CD4-positive, alpha-beta T cell treated with Interleukin-10 for 1 hour (primary cell): ENCODE results near the gene ICOSLG.
A peak's percentile ranks its signal among the peaks of the same experiment; 100 is the strongest.
"Not testable (repeated sequence)": the region's sequence is repeated elsewhere in the genome, so short reads cannot be mapped to it uniquely, and the experiment has no call there.

Experiments used
- DNase-seq: peaks from one replicate; pipeline ENCODE4 v3.0.0-alpha.2; 2020

Gene ICOSLG

DNA sequence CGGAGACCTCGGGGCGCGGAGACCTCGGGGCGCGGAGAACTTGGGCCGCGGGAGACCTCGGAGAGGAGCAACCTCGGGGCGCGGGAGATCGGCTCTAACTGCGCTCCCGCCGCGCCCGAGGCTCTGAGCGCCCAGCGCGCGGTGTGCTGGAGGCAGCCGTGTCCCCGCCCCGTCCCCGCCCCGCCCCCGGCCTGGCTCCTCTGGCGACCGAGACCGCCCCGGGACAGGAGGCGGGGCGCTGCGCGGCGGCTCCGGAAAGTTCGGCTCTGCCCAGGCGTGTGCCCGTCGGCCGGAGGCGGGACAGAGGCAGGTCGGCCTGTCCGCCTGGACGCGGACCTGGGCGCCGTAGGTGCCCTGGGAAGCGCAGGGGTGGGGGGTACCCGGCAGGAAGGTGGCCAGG lies at the start of gene ICOSLG:
Gene ICOSLG, minus strand, starts transcription at position 102 of the 400 bp plus-strand sequence. CDS start 126 bp downstream, outside the sequence.
- not testable (repeated sequence) for DNase-seq

GRCh38 chr21:44289381-44290010 lies 48.8 kb upstream of the ICOSLG start:
- no peak for DNase-seq

DNA sequence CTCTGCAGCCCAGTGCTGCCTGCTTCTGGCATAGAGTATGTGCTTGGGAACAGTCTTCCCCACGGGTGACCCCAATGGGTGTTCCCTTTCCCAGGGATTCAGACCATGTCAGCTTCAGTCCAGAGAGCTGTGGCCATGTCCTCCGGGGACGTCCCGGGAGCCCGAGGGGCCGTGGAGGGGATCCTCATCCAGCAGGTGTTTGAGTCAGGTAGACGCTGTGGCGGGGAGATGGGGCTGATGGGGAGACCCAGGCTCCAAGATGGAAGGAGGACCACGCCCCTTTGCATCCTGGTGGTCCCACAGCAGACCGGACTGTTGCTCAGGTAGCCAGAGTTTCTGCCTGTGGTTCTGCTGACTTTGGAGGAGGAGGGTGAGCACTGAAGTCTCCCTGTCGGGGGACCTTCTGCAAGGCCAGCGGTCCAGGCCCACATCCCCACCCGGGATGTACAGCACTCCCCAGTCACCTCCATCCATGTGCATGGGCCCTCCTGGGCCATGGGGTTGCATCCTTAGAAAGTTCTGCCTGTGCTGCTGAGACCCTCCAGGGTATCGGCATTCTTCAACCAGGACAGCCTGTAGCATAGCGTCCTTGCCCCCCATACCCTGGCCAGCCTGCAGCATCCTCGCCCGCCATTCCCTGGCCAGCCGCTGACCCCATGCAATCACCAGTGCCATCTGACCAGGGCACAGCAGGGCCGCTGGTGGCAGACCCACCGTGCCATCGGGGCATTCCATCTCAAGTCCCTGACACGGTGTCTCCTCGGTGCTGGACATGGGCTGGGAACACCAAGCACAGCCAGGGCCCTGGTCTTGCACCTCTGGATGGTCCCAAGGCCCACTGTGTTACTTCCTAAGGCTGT lies 47.7 kb upstream of the ICOSLG start:
- DNase-seq, result no peak

GRCh38 chr21:44286716-44287632 lies 46.2 kb upstream of the ICOSLG start:
- no peak for DNase-seq

- DNase-seq, result no peak
Measured at GRCh38 chr21:44286086-44286715, 45.5 kb upstream of the ICOSLG start.

- DNase-seq, result no peak
Measured at GRCh38 chr21:44285138-44285992, 44.6 kb upstream of the ICOSLG start, which contains the start of gene AIRE. AIRE (plus strand) TSS chr21:44285876; CDS start chr21:44286007, 131 bp downstream.

GRCh38 chr21:44283948-44284347 lies 43.2 kb upstream of the ICOSLG start:
- DNase-seq, result no peak

GRCh38 chr21:44283211-44283785 lies 42.6 kb upstream of the ICOSLG start:
- DNase-seq, result not testable (repeated sequence)

DNA sequence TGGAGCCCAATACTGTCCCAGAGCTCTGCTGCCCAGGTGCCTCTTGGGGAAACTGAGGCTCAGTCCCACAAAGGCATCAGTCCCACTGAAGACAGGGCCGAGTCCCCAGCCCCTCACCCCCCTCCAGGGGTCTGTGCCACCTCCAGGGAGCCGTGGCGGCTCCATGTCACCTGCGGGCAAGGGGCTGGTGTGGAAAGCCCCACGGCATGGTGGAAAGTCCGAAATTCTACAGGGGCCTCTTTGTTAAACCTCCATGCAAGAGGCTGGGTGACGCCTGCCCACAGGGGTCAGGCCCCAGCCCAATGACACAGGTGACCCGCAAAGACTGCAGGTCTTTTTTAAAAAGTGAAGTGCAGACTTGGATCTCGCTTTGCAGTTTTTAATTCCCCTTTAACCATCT lies 41.6 kb upstream of the ICOSLG start:
- DNase-seq, result no peak

GRCh38 chr21:44281801-44282200 lies 41.1 kb upstream of the ICOSLG start:
- no peak for DNase-seq

GRCh38 chr21:44279354-44280260 lies 38.9 kb upstream of the ICOSLG start:
- no peak for DNase-seq

- no peak for DNase-seq
Measured at GRCh38 chr21:44275041-44275440, 34.3 kb upstream of the ICOSLG start.

DNA sequence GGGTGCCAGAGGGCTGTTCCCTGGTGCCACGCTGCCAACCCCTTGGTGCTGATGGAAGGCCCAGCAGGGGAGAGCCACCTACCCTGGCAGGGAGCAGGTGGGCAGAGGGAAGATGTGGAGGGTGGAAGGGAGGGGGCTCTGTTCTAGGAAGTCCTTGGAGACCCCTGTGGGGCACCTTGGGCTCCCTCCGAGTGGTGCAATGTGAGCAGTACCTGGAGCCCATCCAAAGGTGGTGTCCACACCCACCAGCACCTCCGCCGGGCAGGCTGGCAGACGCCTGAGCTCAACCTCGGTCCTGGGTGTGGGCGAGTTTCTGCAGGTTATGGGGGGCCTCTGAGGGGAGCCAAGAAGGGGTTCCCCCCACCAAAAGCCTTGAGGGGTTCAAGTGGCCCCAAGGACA lies 32.3 kb upstream of the ICOSLG start:
- DNase-seq, result no peak

DNA sequence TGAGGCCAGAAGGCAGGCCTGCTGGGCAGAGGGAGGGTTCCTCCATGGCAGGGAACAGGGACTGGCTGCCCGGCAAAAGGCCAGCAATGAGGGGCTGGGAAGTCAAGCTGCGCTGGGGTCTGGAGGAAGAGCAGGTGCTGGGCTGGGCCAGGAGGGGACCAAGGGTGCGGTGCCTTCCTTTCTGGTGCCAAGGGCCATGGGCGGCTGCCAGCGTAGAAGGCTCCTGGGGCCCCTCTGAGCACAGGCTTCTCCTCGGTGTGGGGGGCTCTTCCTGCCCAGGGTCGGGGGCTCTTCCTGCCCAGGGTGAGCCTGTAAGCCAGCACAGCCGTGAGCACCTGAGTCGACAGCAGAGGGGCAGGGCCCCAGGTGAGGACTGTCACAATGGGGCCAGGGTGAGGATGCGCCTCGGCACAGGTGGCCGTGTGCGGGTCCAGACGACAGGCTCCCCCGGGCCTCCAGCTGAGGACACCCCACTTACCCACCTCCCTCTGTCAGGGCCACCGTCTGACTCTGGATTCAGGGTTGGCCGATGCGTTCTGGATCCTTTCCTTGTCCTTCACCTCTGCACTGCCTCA lies 31.6 kb upstream of the ICOSLG start:
- DNase-seq, result no peak

DNA sequence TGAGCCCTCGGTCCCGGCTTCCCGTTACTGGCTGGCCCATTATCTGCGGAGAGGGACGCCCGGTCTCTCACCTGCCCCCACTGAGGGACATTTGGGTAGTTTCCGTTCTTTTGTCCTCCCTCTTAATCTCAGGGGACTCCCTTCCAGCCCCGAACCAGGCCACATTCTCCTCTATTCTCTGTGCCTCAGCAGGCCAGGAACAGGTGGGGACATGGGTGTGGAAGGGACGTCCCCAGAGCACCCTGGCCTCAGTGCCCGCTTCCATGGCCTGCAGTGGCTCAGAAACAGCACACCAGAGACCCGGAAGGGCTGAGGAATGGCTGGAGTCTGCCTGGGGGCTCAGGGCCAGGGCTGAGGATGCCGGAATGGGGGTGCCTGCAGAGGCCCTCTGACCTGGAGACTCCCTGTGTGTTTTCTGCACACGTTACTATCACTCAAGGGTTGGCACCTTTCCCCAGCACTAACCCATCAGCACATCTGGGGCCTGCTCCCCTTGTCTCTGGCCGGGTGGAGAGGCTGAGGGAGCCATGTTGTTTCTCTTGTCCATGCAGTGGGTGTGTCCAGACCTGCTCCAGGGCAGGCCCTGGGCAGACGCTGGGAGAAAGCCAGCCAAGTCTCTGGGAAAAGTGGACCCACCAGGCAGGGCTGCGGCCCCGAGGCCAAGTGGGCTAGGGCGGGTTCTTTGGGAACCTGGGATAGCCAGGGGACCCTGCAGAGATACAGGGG lies 31.0 kb upstream of the ICOSLG start:
- DNase-seq, result no peak

DNA sequence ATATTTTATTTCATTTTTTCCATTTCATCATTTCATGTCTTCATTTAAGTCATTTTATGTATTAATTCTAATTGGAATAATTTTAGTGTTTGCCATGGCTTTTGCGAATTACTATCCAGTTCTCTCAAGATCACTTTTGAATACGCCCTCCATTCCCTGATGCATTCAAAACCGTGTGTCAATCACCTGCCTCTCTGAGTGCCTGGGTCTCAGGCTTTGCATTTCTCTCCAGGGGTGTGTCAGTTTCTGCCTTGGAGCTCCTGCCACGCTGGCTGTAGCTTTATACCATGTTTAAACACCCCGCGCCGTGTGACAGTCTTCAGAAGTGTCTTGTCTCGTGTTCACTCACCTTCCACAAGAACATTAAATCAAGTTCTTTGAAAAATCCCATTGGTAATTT lies 28.3 kb upstream of the ICOSLG start:
- DNase-seq, result no peak

- peak; percentile 39 for DNase-seq
Measured at GRCh38 chr21:44267655-44268142, 27.0 kb upstream of the ICOSLG start.

DNA sequence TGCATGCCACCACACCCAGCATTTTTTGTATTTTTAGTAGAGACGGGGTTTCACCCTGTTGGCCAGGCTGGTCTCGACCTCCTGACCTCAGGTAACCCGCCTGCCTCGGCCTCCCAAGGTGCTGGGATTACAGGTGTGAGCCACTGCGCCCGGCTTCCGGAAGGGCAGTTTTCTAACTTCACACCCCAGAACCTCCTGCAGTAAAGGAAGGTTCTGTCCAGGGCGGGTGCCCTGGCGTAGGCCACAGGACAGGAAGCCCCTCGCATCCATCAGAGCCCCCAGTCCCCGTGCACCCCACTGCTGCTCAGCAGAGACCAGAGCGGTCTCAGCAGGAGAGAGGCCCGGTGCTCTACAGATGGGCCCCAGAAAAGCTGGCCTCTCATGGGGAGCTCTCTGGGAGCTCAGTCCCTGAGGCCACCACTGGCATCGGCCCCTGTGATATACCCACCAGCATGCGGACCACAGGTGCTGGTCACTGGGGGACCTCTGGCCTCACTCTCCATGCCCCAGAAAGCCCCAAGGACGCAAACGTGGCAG lies 25.1 kb upstream of the ICOSLG start:
- no peak for DNase-seq

DNA sequence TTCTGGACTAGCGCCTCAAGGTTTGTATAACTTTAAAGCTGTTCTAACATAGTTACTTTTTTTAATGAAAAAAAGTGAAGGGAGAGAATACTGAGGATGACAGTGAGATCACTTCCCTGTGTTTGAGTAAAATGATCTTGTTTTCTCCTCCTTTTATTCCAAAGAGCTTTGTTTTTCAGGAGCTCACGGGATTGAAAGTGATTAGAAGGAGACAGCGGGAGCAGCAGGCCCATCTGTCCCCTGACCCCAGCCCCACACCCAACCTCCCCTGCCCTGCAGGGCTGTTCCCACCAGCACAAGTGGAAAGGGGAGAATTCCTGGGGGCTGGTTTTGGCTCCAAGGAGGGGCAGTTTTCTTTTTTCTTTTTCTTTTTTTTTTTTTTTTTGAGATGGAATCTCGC lies 23.0 kb upstream of the ICOSLG start:
- no peak for DNase-seq
